Measurements from ENCODE around the gene MAPK8IP3. TPM values are rescaled to one million over a fixed set of nuclear protein-coding genes. Genes with fewer than 3 reads are reported as not detected.

Gene MAPK8IP3
- polyA plus RNA-seq, 1 experiment, result 22.5 TPM

DNA sequence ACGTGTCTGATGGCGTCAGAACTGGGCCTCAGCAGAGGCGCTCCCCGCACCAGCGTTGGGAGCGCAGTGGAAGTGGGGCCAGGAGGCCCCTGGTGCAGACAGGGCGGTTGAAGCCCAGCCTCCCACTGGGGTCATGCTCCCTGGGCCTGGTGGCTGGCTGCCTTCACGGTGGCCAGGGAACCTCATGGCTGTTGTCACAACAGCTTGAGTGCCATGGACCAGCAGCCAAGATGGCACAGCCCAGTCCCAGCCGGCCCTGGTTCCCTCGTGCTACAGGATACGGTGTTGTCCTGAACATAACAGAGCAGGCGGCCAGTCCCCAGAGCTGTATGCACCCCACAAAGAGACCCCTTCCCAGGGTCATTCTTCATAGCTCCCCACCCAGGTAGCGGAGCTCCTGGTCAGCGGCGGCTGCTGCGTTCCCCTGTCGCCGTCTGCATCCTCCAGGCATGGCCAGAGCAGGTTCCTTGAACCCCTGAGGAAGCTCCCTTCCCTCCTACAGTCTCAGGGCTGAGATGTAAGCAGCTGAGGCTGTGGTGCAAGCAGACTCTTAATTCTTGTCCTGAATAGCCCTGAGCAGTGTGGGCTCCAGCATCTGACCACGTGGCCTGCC is 35.7 kb downstream of the MAPK8IP3 start:
- TF ChIP-seq, protein P1, sequence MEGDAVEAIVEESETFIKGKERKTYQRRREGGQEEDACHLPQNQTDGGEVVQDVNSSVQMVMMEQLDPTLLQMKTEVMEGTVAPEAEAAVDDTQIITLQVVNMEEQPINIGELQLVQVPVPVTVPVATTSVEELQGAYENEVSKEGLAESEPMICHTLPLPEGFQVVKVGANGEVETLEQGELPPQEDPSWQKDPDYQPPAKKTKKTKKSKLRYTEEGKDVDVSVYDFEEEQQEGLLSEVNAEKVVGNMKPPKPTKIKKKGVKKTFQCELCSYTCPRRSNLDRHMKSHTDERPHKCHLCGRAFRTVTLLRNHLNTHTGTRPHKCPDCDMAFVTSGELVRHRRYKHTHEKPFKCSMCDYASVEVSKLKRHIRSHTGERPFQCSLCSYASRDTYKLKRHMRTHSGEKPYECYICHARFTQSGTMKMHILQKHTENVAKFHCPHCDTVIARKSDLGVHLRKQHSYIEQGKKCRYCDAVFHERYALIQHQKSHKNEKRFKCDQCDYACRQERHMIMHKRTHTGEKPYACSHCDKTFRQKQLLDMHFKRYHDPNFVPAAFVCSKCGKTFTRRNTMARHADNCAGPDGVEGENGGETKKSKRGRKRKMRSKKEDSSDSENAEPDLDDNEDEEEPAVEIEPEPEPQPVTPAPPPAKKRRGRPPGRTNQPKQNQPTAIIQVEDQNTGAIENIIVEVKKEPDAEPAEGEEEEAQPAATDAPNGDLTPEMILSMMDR (IDR thresholded peaks at IDR 0.05; ENCODE audit: insufficient read depth, low read depth, low read length), result no peak
- peaks cover 17% of the 10 kb centered on the region for H3K36me3 ChIP-seq (ENCODE audit: control insufficient read depth, insufficient read depth, low read length)
- no peak overlapping the region for H3K4me3 ChIP-seq (ENCODE audit: low read depth, low read length)
- no peaks in the 10 kb centered on the region for H3K27me3 ChIP-seq (ENCODE audit: control insufficient read depth, insufficient read depth, low read length)
- ChIA-PET CTCF (interaction anchor here (1.1 kb wide), 1 partner anchor 18 kb away, joined by 3 read pairs; no protein-coding TSS in a partner anchor), POLR2A (no interaction called here)
- no peak for DNase-seq (ENCODE audit: low read depth)

DNA sequence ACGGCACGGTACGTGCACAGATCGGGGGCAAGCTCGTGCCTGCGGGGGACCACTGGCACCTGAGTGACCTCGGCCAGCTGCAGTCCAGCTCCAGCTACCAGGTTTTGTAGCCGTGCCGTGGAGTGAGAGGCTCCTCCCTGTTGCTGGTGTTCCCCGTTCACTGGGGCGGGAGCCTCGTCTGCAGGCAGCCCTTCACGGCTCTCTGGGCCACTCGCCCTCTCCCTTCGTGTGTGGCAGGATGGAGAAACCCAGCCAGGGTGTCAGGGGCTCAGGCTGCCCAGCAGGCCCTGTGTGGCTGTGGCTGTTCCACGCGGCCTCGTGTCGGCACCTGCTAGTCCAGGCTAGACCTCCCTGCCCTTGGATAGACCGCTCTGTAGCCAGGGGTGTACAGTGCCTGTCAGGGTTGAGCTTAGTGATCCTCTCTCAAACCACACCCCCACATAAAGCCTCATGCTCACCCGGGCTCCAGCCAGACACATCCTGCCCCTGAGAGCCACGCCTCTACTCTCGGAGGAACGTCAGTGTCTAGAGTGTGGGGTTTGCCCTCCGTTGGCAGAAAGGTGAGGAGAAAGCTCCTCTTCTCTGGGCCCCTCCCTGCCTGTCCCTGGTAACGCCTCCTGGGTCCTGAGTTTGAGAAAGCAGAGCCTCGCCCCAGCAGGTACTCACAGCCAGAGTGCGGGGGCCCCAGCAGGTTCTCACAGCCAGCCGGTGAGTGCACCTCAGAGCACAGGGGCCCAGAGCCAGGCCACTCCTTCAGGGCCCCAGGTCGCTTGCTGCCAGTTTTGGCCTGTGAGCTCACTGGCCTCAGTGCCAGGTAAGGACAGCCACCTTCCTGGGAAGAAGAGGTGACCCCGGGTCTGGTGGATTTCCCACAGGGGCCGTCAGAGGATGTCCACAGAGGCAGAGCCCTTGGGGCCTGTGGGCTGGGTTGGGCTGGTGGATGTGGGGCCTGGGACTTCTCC is 37.7 kb downstream of the MAPK8IP3 start:
- CTCF ChIA-PET, result interaction anchor here (0.8 to 0.9 kb wide), 2 partner anchors 21 to 38 kb away, joined by 3 read pairs; partner anchors contain the start of gene MAPK8IP3
- TF ChIP-seq, protein P1 (IDR thresholded peaks at IDR 0.05; ENCODE audit: insufficient read depth, low read depth, low read length), result no peak
- POLR2A ChIA-PET, result no interaction called here
- Histone ChIP-seq H3K27me3 (ENCODE audit: control insufficient read depth, insufficient read depth, low read length) (no peaks in the 10 kb centered on the region), H3K36me3 (ENCODE audit: control insufficient read depth, insufficient read depth, low read length) (peaks cover 28% of the 10 kb centered on the region), H3K4me3 (ENCODE audit: low read depth, low read length) (no peak overlapping the region)
- no peak for DNase-seq (ENCODE audit: low read depth)

DNA sequence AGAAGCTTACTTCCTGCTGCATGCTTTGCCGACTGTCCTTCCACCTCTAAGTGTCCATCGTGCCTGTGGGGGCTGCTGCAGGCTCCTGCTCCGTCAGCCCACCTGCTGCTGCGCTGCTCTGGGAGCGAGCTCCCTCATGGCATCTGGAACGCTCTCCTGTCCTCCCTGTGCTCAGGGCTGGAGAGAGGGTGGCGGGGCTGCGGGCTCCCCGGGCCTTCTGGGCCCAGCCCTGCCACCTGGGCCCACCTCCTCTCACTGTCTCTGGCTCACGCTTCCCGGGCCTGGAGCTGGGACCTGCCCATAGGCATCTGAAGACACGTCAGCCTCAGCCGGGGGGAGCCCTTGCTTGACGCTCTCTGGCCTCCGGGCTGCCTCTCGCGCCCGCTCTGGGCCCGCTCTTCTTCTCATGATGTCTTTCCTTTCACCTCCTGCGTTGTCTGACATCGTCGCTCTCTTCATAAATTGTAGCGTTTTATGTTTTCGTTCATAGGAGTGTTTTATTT is 38.4 kb downstream of the MAPK8IP3 start:
- ChIA-PET POLR2A (no interaction called here), CTCF (interaction anchor here (0.8 to 0.9 kb wide), 2 partner anchors 20 to 38 kb away, joined by 3 read pairs; partner anchors contain the start of gene MAPK8IP3)
- peaks cover 35% of the 10 kb centered on the region for H3K36me3 ChIP-seq (ENCODE audit: control insufficient read depth, insufficient read depth, low read length)
- no peak for DNase-seq (ENCODE audit: low read depth)
- TF ChIP-seq, protein P1 (IDR thresholded peaks at IDR 0.05; ENCODE audit: insufficient read depth, low read depth, low read length), result no peak
- H3K27me3 ChIP-seq (ENCODE audit: control insufficient read depth, insufficient read depth, low read length), result no peaks in the 10 kb centered on the region
- H3K4me3 ChIP-seq (ENCODE audit: low read depth, low read length), result no peak overlapping the region

DNA sequence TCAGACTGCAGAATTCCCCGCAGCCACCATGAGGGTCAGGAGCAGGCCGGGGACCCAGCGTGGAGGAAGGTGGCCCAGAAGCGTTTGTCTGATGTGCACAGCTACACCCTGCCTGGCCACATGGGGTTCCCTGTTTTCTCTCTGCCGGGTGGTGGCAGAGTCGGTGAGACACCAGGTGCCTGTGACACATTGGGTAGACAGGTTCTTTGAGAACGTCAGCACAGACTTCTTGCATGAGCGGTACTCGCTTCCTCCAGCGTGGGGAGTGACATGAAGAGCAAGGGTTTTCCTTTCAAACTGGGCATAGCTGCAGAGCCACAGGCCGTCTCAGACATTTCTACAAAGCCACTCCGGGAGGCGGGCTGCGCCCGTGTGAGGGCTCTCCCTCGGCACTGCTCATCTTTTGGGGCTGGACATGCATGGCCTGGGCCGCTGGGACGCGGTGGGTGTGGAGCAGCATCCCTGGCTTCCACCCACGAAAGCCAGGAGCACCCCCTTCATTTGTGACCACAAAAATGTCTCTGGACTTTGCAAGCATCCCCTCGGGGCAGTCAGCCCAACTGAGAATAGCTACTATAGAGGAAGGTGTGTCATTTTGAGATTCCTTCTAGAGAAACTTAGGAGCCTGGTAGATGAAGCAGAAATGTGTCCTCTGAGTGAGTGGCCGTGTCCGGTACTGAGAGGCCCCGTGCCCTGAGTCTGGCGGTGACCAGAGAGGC is 39.3 kb downstream of the MAPK8IP3 start:
- peaks cover 38% of the 10 kb centered on the region for H3K36me3 ChIP-seq (ENCODE audit: control insufficient read depth, insufficient read depth, low read length)
- ChIA-PET CTCF (interaction anchor here (0.7 to 1.4 kb wide), 4 partner anchors 12 to 39 kb away, joined by 3 to 5 read pairs (median 3); partner anchors contain the start of genes EME2, MAPK8IP3 and MRPS34), POLR2A (no interaction called here)
- TF ChIP-seq, protein P1 (IDR thresholded peaks at IDR 0.05; ENCODE audit: insufficient read depth, low read depth, low read length), result no peak
- no peak overlapping the region for H3K4me3 ChIP-seq (ENCODE audit: low read depth, low read length)
- no peaks in the 10 kb centered on the region for H3K27me3 ChIP-seq (ENCODE audit: control insufficient read depth, insufficient read depth, low read length)
- peak; percentile 75 for DNase-seq (ENCODE audit: low read depth)
